NB4 (cell line): ENCODE results near the gene GNG13.

Experiments used
- DNase-seq: peaks from one replicate; pipeline ENCODE4 v3.0.0; 2010; ENCODE audit warnings: low read depth
- H3K4me3 ChIP-seq: one replicate; pipeline ENCODE4 v1.5.1; 2011; ENCODE audit warnings: mild to moderate bottlenecking, low read depth, low read length, moderate library complexity
- MYC ChIP-seq: IDR thresholded peaks from 2 replicates; pipeline ENCODE4 v1.6.1; 2011; ENCODE audit warnings: low read depth, low read length
- POLR2A ChIP-seq: IDR thresholded peaks from 2 replicates; pipeline ENCODE4 v1.6.1; 2011; ENCODE audit warnings: mild to moderate bottlenecking; ENCODE audit not compliant: insufficient read length; ENCODE audit errors: extremely low read depth
- TF ChIP-seq, protein P1 (sequence below): IDR thresholded peaks from 2 replicates; pipeline ENCODE4 v1.6.1; 2011; ENCODE audit warnings: low read depth, low read length
- TF ChIP-seq, protein P2 (sequence below): IDR thresholded peaks from one replicate; pipeline ENCODE4 v1.5.1; 2012; ENCODE audit warnings: low read depth, low read length

Gene GNG13

DNA sequence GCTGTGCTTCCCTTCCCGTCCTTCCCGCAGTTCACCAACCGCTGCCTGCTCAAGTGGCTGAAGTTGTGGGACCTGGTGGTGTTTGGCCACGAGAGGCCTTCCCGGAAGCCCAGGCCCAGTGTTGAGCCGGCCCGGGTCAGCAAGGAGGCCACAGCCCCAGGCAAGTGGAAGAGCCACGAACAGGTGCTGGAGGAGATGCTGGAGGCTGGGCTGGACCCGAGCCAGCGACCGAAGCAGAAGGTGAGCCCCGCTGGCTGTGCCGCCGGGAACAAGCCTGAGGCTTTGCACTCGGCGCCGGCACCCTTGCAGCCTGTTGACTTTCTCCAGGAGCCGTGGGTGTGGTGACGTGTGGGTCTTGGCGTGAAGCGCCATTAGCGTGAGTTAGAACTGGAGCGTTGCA lies 9.4 kb downstream of the GNG13 start:
- H3K4me3 ChIP-seq = no peak overlapping the region
- no peak for DNase-seq
- no peak for TF ChIP-seq MYC
- TF ChIP-seq, protein P1, sequence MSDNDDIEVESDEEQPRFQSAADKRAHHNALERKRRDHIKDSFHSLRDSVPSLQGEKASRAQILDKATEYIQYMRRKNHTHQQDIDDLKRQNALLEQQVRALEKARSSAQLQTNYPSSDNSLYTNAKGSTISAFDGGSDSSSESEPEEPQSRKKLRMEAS = no peak
- TF ChIP-seq, protein P2, sequence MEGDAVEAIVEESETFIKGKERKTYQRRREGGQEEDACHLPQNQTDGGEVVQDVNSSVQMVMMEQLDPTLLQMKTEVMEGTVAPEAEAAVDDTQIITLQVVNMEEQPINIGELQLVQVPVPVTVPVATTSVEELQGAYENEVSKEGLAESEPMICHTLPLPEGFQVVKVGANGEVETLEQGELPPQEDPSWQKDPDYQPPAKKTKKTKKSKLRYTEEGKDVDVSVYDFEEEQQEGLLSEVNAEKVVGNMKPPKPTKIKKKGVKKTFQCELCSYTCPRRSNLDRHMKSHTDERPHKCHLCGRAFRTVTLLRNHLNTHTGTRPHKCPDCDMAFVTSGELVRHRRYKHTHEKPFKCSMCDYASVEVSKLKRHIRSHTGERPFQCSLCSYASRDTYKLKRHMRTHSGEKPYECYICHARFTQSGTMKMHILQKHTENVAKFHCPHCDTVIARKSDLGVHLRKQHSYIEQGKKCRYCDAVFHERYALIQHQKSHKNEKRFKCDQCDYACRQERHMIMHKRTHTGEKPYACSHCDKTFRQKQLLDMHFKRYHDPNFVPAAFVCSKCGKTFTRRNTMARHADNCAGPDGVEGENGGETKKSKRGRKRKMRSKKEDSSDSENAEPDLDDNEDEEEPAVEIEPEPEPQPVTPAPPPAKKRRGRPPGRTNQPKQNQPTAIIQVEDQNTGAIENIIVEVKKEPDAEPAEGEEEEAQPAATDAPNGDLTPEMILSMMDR = no peak
- no peak for TF ChIP-seq POLR2A

DNA sequence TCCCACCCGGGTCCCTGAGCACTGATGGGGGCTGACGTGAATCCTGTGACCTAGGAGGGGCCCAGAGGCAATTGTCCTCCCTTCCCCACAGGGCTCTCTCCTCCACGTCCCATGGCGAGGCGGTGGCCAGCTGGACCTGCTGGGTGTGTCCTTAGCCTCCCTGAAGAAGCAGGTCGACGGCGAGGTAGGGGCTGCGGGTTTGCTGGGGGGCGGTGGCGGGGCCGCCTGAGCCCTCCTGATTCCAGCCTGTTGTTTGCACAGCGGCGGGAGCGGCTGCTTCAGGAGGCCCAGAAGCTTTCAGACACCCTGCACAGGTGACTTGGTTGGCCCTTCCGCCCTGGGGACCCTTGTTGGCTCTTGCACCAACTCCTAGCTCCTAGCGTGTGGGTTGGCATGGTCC lies 10.4 kb downstream of the GNG13 start:
- DNase-seq = no peak
- H3K4me3 ChIP-seq = no peak overlapping the region
- TF ChIP-seq MYC = no peak
- TF ChIP-seq, protein P2 = no peak
- TF ChIP-seq, protein P1 = no peak
- no peak for TF ChIP-seq POLR2A

DNA sequence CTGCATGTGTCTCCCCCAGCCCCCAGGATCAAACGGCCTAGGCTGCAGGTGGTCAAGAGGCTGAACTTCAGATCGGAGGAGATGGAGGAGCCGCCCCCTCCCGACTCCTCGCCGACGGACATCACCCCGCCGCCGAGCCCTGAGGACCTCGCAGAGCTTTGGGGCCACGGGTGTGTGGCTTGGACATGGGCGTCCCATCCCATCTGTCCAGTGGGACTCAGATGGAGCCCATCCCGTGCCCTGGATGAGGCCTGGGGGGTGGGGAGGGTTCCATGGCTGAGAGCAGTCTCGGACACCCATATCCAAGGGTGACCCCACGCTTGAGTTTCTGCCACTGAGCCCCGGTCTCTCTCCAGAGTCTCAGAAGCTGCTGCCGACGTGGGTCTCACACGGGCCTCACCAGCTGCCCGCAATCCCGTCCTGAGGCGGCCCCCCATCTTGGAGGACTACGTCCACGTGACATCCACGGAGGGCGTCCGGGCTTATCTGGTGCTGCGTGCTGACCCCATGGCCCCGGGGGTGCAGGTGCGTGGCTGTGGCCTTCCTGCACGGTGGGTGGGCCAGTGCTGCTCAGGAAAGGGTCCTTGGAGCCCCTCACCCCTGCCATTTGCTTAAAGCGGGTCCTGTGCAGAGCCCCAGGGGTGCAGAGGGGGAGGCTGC lies 11.2 kb downstream of the GNG13 start:
- TF ChIP-seq MYC (no peak), POLR2A (no peak)
- TF ChIP-seq, protein P1 = no peak
- TF ChIP-seq, protein P2 = no peak
- H3K4me3 ChIP-seq = peak overlapping the region; percentile 68
- no peak for DNase-seq

DNA sequence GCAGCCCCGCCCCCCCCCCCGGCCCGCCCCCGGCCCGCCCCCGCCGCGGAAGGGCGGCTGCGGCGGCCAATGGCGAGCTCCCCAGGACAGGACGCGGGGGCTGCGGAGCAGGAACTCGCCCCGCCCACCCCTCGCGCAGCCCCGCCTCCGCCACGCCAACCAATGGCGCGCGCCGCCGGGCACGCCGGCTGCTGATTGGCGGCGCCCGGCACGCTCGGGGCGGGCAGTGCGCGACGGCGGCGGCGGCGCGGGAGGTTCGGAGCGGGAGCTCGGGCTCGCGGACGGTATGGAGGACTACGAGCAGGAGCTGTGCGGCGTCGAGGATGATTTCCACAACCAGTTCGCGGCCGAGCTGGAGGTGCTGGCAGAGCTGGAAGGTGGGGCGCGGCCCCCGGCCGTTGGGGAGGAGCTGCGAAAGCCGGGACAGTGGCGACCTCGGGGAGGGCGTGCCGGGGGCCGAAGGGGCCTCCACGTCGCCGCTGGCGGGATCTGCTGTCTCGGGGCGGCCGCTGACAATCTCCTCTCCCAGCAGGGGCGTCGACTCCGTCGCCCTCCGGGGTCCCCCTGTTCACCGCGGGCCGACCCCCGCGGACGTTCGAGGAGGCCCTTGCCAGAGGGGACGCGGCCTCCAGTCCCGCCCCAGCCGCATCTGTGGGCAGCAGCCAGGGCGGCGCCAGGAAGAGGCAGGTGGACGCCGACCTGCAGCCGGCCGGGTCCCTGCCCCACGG lies 12.0 kb downstream of the GNG13 start, which contains the start of gene CHTF18:
Gene CHTF18, plus strand, starts transcription at position 222 of the 728 bp plus-strand sequence. Its CDS starts 65 bp downstream, at position 287.
- TF ChIP-seq, protein P1 = no peak
- TF ChIP-seq POLR2A = no peak
- TF ChIP-seq MYC = no peak
- TF ChIP-seq, protein P2 = no peak
- peak; percentile 88 for DNase-seq
- H3K4me3 ChIP-seq = peak within 1 kb of the TSS; percentile 75

DNA sequence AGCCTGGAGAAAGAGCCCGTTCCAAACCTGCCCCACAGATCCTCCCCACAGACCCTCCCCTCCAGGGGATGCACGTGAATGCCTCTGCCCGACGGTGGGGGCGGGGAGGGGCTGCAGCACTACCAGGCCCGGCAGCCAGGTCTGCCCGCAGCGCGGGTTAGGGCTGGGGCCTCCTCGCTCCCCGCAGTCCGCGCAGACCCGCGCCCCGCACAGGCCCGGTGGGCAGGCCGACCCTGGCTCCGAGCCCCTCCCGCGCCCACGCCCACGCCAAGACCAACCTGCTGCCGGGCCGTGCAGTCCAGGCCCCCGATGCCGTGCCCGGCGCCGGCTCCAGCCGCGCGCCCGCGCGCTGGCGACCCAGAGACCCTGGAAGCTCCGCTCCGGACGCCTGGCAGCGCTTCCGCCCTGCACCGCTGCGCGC lies 12.5 kb downstream of the GNG13 start, which contains the start of gene RPUSD1:
Gene RPUSD1, minus strand, starts transcription at position 404 of the 421 bp plus-strand sequence. CDS start 644 bp downstream, outside the sequence.
- no peak for DNase-seq
- TF ChIP-seq, protein P2 = no peak
- TF ChIP-seq POLR2A (no peak), MYC (no peak)
- TF ChIP-seq, protein P1 = no peak
- peak within 1 kb of the TSS; percentile 75 for H3K4me3 ChIP-seq
